ENCODE results near the gene PDZRN3. TPM values are rescaled to one million over a fixed set of nuclear protein-coding genes. Genes with fewer than 3 reads are reported as not detected.

Gene PDZRN3
- total and polyA plus RNA-seq, 2 donors (not counting 3 experiments of a cell fraction or from before 2014, with no cell fraction given), result not detected

DNA sequence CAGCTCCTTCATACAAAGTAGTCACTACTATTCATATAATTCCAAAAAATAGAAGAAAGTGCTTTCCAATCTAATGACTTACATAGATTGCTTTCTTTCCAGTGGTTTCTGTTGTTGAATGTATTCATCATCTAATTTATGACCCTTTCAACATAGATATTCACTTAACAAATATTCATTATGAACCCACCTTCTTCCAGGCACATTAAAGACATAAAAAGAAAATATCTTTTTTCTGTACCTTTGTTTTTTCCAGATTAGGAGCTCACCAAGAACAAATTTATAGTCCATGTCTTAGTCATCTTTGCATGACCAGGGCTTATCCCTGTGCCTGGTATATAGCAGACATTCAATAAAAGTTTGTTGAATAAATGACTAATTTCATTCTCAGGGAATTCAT, 32.4 kb upstream of the PDZRN3 start:
- dilution Hi-C loops (cut with MboI; ENCODE audit: extremely low pct_ligation_motif_present, low sequenced_read_pairs), result no loop called here
- DNase-seq (ENCODE audit: low read depth, low spot score) (no peak), FAIRE-seq (no peak)
- Histone ChIP-seq H3K27me3 (ENCODE audit: control insufficient read depth in 2 of 2, insufficient read depth in 2 of 2, low read length in 2 of 2) (no peaks in the 10 kb centered on the region), H3K9me3 (replicated peaks; ENCODE audit: control insufficient read depth, insufficient read depth, low read length) (no peaks in the 10 kb centered on the region), H2AFZ (ENCODE audit: low read depth, low read length) (no peak overlapping the region), H3K36me3 (ENCODE audit: control insufficient read depth in 2 of 2, extremely low read depth in 1 of 2, insufficient read depth in 2 of 2, low read length in 2 of 2) (no peaks in the 10 kb centered on the region), H4K20me1 (replicated peaks; ENCODE audit: control insufficient read depth, extremely low read depth, insufficient read depth, low read length) (no peaks in the 10 kb centered on the region), H3K79me2 (ENCODE audit: control insufficient read depth, insufficient read depth, low read length) (no peaks in the 10 kb centered on the region), H3K27ac (ENCODE audit: insufficient read depth, low read depth, low read length) (no peak overlapping the region), H3K4me1 (ENCODE audit: control insufficient read depth, extremely low read depth, insufficient read depth, low read length) (no peaks in the 10 kb centered on the region), H3K4me3 (replicated peaks in 1 of 3; ENCODE audit: insufficient read depth in 1 of 3, low read depth in 1 of 3, low read length in 3 of 3) (no peak overlapping the region), H3K9me1 (replicated peaks; ENCODE audit: control insufficient read depth, extremely low read depth, insufficient read depth, low read length) (no peaks in the 10 kb centered on the region), H3K4me2 (ENCODE audit: insufficient read depth, low read length) (no peak overlapping the region), H3K9ac (replicated peaks; ENCODE audit: extremely low read depth, insufficient read depth, low read length) (no peak overlapping the region)
- ChIA-PET CTCF (no interaction called here), POLR2A (no interaction called here)
- TF ChIP-seq FOS (IDR thresholded peaks at IDR 0.05; ENCODE audit: borderline replicate concordance, insufficient read depth, low read length), result no peak
- BruUV-seq (replicated peaks), result no TSS peak
- intact Hi-C loops (cut with micrococcal nuclease), result no loop called here

DNA sequence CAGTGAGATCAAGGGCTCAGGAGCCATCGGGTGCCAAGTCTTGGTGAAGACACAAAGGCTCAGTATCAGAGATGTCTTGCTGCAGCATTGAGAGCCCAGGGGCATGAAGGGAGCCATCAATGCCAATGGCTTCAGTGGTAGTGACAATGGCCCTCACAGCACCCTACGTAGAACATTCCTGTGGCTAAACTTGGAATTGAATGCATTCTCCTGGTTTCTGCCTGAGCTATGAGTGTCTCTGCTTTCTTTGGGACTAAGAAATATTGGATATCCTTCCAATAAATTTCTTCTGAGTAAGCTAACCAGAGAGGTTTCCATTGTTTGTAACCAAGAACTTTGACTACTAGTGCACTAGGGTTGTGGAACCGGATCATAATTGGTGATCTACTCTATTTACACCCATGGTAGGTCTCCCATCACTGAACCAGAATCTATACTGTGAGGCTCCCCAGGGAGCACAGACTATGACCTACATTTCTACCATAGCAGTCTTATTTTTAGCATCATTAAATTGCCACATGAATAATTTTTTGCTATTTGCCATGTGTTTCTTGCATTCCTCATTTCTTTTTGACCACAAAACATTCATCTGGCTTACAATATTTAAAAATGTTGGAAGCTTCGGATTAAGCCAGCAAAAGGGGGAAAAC, 31.6 kb upstream of the PDZRN3 start:
- Histone ChIP-seq H3K4me2 (ENCODE audit: insufficient read depth, low read length) (no peak overlapping the region), H3K27me3 (ENCODE audit: control insufficient read depth in 2 of 2, insufficient read depth in 2 of 2, low read length in 2 of 2) (no peaks in the 10 kb centered on the region), H3K9me3 (replicated peaks; ENCODE audit: control insufficient read depth, insufficient read depth, low read length) (no peaks in the 10 kb centered on the region), H3K4me3 (replicated peaks in 1 of 3; ENCODE audit: insufficient read depth in 1 of 3, low read depth in 1 of 3, low read length in 3 of 3) (no peak overlapping the region), H4K20me1 (replicated peaks; ENCODE audit: control insufficient read depth, extremely low read depth, insufficient read depth, low read length) (no peaks in the 10 kb centered on the region), H3K36me3 (ENCODE audit: control insufficient read depth in 2 of 2, extremely low read depth in 1 of 2, insufficient read depth in 2 of 2, low read length in 2 of 2) (no peaks in the 10 kb centered on the region), H2AFZ (ENCODE audit: low read depth, low read length) (no peak overlapping the region), H3K27ac (ENCODE audit: insufficient read depth, low read depth, low read length) (no peak overlapping the region), H3K9me1 (replicated peaks; ENCODE audit: control insufficient read depth, extremely low read depth, insufficient read depth, low read length) (no peaks in the 10 kb centered on the region), H3K9ac (replicated peaks; ENCODE audit: extremely low read depth, insufficient read depth, low read length) (no peak overlapping the region), H3K4me1 (ENCODE audit: control insufficient read depth, extremely low read depth, insufficient read depth, low read length) (no peaks in the 10 kb centered on the region), H3K79me2 (ENCODE audit: control insufficient read depth, insufficient read depth, low read length) (no peaks in the 10 kb centered on the region)
- TF ChIP-seq JUN (IDR thresholded peaks at IDR 0.05; ENCODE audit: borderline replicate concordance, insufficient read depth, insufficient read length, low read depth), result no peak
- TF ChIP-seq POLR2AphosphoS5 (IDR thresholded peaks at IDR 0.05; ENCODE audit: insufficient read depth, low read depth, low read length), result no peak
- TF ChIP-seq, protein P1, sequence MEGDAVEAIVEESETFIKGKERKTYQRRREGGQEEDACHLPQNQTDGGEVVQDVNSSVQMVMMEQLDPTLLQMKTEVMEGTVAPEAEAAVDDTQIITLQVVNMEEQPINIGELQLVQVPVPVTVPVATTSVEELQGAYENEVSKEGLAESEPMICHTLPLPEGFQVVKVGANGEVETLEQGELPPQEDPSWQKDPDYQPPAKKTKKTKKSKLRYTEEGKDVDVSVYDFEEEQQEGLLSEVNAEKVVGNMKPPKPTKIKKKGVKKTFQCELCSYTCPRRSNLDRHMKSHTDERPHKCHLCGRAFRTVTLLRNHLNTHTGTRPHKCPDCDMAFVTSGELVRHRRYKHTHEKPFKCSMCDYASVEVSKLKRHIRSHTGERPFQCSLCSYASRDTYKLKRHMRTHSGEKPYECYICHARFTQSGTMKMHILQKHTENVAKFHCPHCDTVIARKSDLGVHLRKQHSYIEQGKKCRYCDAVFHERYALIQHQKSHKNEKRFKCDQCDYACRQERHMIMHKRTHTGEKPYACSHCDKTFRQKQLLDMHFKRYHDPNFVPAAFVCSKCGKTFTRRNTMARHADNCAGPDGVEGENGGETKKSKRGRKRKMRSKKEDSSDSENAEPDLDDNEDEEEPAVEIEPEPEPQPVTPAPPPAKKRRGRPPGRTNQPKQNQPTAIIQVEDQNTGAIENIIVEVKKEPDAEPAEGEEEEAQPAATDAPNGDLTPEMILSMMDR (IDR thresholded peaks at IDR 0.05; ENCODE audit: extremely low read depth in 1 of 2, insufficient read depth in 1 of 2, low read depth in 1 of 2, low read length in 2 of 2), result no peak
- TF ChIP-seq MYC (IDR thresholded peaks at IDR 0.05; ENCODE audit: low read depth, low read length), result no peak
- TF ChIP-seq FOS (IDR thresholded peaks at IDR 0.05; ENCODE audit: borderline replicate concordance, insufficient read depth, low read length), result no peak
- TF ChIP-seq, protein P2, sequence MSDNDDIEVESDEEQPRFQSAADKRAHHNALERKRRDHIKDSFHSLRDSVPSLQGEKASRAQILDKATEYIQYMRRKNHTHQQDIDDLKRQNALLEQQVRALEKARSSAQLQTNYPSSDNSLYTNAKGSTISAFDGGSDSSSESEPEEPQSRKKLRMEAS (IDR thresholded peaks at IDR 0.05; ENCODE audit: insufficient read depth, insufficient read length), result no peak
- no peak for TF ChIP-seq POLR2A (IDR thresholded peaks at IDR 0.05; ENCODE audit: low read depth, low read length)
- TF ChIP-seq GATA2 (IDR thresholded peaks at IDR 0.05; ENCODE audit: insufficient read depth, insufficient read length, low read depth, low read length), result no peak
- TF ChIP-seq EZH2 (IDR thresholded peaks at IDR 0.05; ENCODE audit: borderline replicate concordance, low read depth, low read length, severe bottlenecking), result no peak
- BruUV-seq (replicated peaks), result no TSS peak
- dilution Hi-C loops (cut with MboI; ENCODE audit: extremely low pct_ligation_motif_present, low sequenced_read_pairs), result no loop called here
- intact Hi-C loops (cut with micrococcal nuclease), result no loop called here
- no peak for DNase-seq (ENCODE audit: low read depth, low spot score)
- FAIRE-seq, result no peak
- ChIA-PET POLR2A (no interaction called here), CTCF (no interaction called here)
